GM18870 (cell line): ENCODE results near the gene NPAS3.

Experiments used
- ATAC-seq: cut with Tn5 transposase; IDR thresholded peaks from one replicate; pipeline ENCODE4 v1.9.1; 2021; ENCODE audit warnings: moderate library complexity; ENCODE audit not compliant: unreplicated experiment

The NPAS3 gene

GRCh38 chr14:33309106-33309505, 370.4 kb downstream of the NPAS3 start:
- no peak for ATAC-seq

GRCh38 chr14:33315217-33315616, 376.5 kb downstream of the NPAS3 start:
- ATAC-seq, result no peak

GRCh38 chr14:33315721-33316120, 377.0 kb downstream of the NPAS3 start:
- no peak for ATAC-seq

- ATAC-seq, result no peak
These were observed 379.0 kb downstream of the NPAS3 start for GRCh38 chr14:33317675-33318074.

GRCh38 chr14:33323979-33324378, 385.3 kb downstream of the NPAS3 start:
- ATAC-seq, result no peak

- no peak for ATAC-seq
These were observed 392.7 kb downstream of the NPAS3 start for GRCh38 chr14:33331176-33331949.

GRCh38 chr14:33332497-33332896, 393.8 kb downstream of the NPAS3 start:
- ATAC-seq, result no peak

- no peak for ATAC-seq
These were observed 396.7 kb downstream of the NPAS3 start for GRCh38 chr14:33335366-33335765.

GRCh38 chr14:33342299-33342974, 403.8 kb downstream of the NPAS3 start:
- ATAC-seq, result no peak

GRCh38 chr14:33343016-33343415, 404.3 kb downstream of the NPAS3 start:
- no peak for ATAC-seq

GRCh38 chr14:33347796-33348195, 409.1 kb downstream of the NPAS3 start:
- no peak for ATAC-seq

- ATAC-seq, result no peak
These were observed 409.8 kb downstream of the NPAS3 start for GRCh38 chr14:33348510-33348909.

- no peak for ATAC-seq
These were observed 411.2 kb downstream of the NPAS3 start for GRCh38 chr14:33349871-33350270.

GRCh38 chr14:33350366-33350990, 411.8 kb downstream of the NPAS3 start:
- no peak for ATAC-seq

- no peak for ATAC-seq
These were observed 414.1 kb downstream of the NPAS3 start for GRCh38 chr14:33352821-33353220.

GRCh38 chr14:33356181-33356580, 417.5 kb downstream of the NPAS3 start:
- no peak for ATAC-seq

- ATAC-seq, result no peak
These were observed 418.7 kb downstream of the NPAS3 start for GRCh38 chr14:33357225-33358010.

- no peak for ATAC-seq
These were observed 420.7 kb downstream of the NPAS3 start for GRCh38 chr14:33359288-33359881.

GRCh38 chr14:33362934-33363333, 424.3 kb downstream of the NPAS3 start:
- no peak for ATAC-seq

GRCh38 chr14:33363682-33364081, 425.0 kb downstream of the NPAS3 start:
- no peak for ATAC-seq

- no peak for ATAC-seq
These were observed 425.8 kb downstream of the NPAS3 start for GRCh38 chr14:33364466-33364865.
